GM12875 (cell line): ENCODE measurements around the gene CRYBB1.
"Not testable (repeated sequence)": the region's sequence is repeated elsewhere in the genome, so short reads cannot be mapped to it uniquely, and the experiment has no call there.

Experiments
- H3K4me3 ChIP-seq: one replicate; pipeline ENCODE4 v1.5.1; 2011; ENCODE audit warnings: low read depth, low read length, control low read depth
- CTCF ChIP-seq: IDR thresholded peaks from 2 replicates; pipeline ENCODE4 v1.5.1; 2011; ENCODE audit warnings: low read depth, mild to moderate bottlenecking, control low read depth, inconsistent platforms, low read length, moderate library complexity, borderline replicate concordance; ENCODE audit not compliant: insufficient read depth

The CRYBB1 gene

DNA sequence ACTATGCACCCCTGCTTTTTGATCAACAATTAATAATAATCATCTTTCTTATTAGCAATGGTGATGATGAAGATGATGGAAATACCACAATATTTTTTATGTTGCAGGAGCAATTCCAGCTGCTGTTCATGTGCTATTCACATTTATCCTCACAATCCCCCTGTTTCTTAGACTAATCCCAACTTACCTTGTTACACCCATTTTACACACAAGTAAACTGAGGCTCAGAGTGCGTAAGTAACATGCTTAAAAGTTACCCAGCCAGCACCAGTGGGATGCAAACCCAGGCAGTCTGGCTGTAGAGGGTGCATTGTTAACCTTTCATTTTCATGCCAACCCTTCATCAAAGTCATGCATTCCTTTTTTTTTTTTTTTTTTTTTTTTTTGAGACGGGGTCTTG is 2.4 kb upstream of the CRYBB1 start:
- TF ChIP-seq CTCF = no peak
- no peak overlapping the region for H3K4me3 ChIP-seq

GRCh38 chr22:26619510-26619909 is 1.7 kb upstream of the CRYBB1 start:
- H3K4me3 ChIP-seq = no peak overlapping the region
- no peak for TF ChIP-seq CTCF

- no peak for TF ChIP-seq CTCF
- H3K4me3 ChIP-seq = no peak overlapping the region
These were observed 628 bp upstream of the CRYBB1 start for GRCh38 chr22:26618455-26618854.

- no peak overlapping the region for H3K4me3 ChIP-seq
- TF ChIP-seq CTCF = no peak
These were observed 1.2 kb downstream of the CRYBB1 start for GRCh38 chr22:26616650-26617049.

DNA sequence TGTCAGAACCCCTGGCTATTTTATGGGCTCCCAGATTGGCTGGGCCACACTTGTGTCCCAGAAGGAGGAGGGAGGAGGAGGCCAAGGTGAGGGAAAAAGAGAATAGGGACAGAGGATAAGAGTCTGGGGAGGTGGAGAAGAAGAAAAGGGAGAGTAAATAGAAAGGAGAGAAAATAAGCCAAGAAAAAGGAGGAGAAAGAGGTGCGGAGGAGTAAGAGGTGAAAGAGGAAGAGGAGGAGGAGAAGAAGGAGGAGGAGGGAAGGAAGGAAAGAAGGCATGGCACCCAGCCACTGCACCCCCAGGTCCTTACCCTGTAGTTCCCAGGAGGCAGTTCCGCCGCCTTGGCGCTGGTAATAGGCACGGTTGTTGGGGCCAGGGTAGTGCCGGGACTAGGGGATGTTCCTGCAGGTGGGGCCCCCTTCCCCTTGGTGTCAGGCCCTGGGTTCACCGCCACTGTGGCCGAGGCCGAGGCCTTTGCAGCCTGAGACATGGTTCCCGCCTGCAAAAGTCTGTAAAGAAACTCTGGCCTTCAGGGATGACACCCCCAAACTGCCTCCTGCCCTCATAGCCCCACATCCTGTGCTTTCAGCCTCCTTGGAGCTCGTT is 1.9 kb downstream of the CRYBB1 start:
- TF ChIP-seq CTCF = no peak

GRCh38 chr22:26615149-26615548 is 2.7 kb downstream of the CRYBB1 start:
- H3K4me3 ChIP-seq = no peak overlapping the region
- TF ChIP-seq CTCF = no peak

More for the DNA sequence above, 1.9 kb downstream of the CRYBB1 start:
- H3K4me3 ChIP-seq = no peak overlapping the region

DNA sequence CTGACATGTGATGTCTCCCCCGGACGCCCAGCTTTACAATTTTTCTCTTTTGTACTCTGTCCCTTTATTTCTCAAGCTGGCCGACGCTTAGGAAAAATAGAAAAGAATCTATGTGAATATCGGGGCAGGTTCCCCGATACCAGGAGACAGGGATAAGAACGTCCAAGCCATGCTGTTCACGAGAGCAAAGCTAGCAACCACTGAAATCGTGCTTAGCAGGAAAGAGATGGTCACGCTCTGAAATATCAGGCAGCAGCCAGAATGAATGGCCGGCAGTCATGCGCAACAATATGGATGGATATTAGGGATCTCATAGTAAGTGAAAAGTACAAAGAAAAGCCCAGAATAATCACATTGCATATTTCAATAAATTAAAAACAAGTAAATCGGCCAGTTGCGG is 3.5 kb downstream of the CRYBB1 start:
- TF ChIP-seq CTCF = no peak
- no peak overlapping the region for H3K4me3 ChIP-seq

- H3K4me3 ChIP-seq = not testable (repeated sequence)
These were observed 4.1 kb downstream of the CRYBB1 start for GRCh38 chr22:26613753-26614152.
